GM23338 (cell line): Measurements from ENCODE around the gene ATAD5. TPM values are rescaled to one million over a fixed set of nuclear protein-coding genes. Genes with fewer than 3 reads are reported as not detected.
"Not testable (repeated sequence)": the region's sequence is repeated elsewhere in the genome, so short reads cannot be mapped to it uniquely, and the experiment has no call there.

Experiments
- ATAC-seq: fragments of 200-7000 bp; cut with Tn5 transposase; 3 replicates; pipeline ENCODE4 v1.9.1; 2020
- DNase-seq: peaks from one replicate; pipeline ENCODE4 v3.0.0-alpha.2; 2015; ENCODE audit warnings: low spot score
- H2AFZ ChIP-seq: fragments of 200-600 bp; sonication (generic); 2 replicates; pipeline ENCODE4 v1.8.0; 2016; ENCODE audit warnings: antibody characterized with exemption, mild to moderate bottlenecking, moderate library complexity
- H3F3A ChIP-seq: fragments of 200-600 bp; sonication (generic); replicated peaks from 2 replicates; pipeline ENCODE4 v1.8.0; 2017; ENCODE audit warnings: antibody characterized with exemption, mixed run types, low read depth
- H3K27ac ChIP-seq: fragments of 200-600 bp; sonication (generic); 2 replicates; pipeline ENCODE4 v1.6.1; 2016; ENCODE audit warnings: low read depth
- H3K27me3 ChIP-seq: fragments of 200-600 bp; sonication (generic); 2 replicates; pipeline ENCODE4 v1.8.0; 2016; ENCODE audit warnings: mild to moderate bottlenecking, mixed run types, moderate library complexity; ENCODE audit not compliant: insufficient read depth
- H3K36me3 ChIP-seq: fragments of 200-600 bp; sonication (generic); 2 replicates; pipeline ENCODE4 v1.8.0; 2016; ENCODE audit warnings: mild to moderate bottlenecking; ENCODE audit not compliant: insufficient read depth
- H3K4me1 ChIP-seq: fragments of 200-600 bp; sonication (generic); 2 replicates; pipeline ENCODE4 v1.8.0; 2016; ENCODE audit warnings: mild to moderate bottlenecking, moderate library complexity; ENCODE audit not compliant: insufficient read depth
- H3K4me2 ChIP-seq: fragments of 200-600 bp; sonication (generic); 2 replicates; pipeline ENCODE4 v1.7.1; 2017; ENCODE audit warnings: mixed run types
- H3K4me3 ChIP-seq: fragments of 200-600 bp; sonication (generic); 2 replicates; pipeline ENCODE4 v1.6.1; 2016; ENCODE audit warnings: mixed run types
- H3K79me2 ChIP-seq: fragments of 200-600 bp; sonication (generic); replicated peaks from 2 replicates; pipeline ENCODE4 v1.8.0; 2017; ENCODE audit warnings: mild to moderate bottlenecking; ENCODE audit not compliant: insufficient read depth
- H3K9me2 ChIP-seq: fragments of 200-600 bp; sonication (generic); 2 replicates; pipeline ENCODE4 v1.8.0; 2017; ENCODE audit not compliant: insufficient read depth
- H4K20me1 ChIP-seq: fragments of 200-600 bp; sonication (generic); replicated peaks from 2 replicates; pipeline ENCODE4 v1.8.0; 2017; ENCODE audit warnings: mild to moderate bottlenecking; ENCODE audit not compliant: insufficient read depth
- H3K27ac Mint-ChIP-seq: 2 replicates; pipeline ENCODE4 v1.8.0; 2020; ENCODE audit warnings: inconsistent platforms, mild to moderate bottlenecking, moderate library complexity, mixed read lengths
- H3K27me3 Mint-ChIP-seq: 3 replicates; pipeline ENCODE4 v1.8.0; 2022; ENCODE audit warnings: low read depth, mild to moderate bottlenecking, moderate library complexity, mixed read lengths, inconsistent platforms; ENCODE audit not compliant: insufficient read depth, poor library complexity
- H3K36me3 Mint-ChIP-seq: 3 replicates; pipeline ENCODE4 v1.8.0; 2021; ENCODE audit warnings: low read depth, mild to moderate bottlenecking, inconsistent platforms, moderate library complexity, mixed read lengths
- H3K4me1 Mint-ChIP-seq: 3 replicates; pipeline ENCODE4 v1.8.0; 2020; ENCODE audit warnings: mild to moderate bottlenecking, inconsistent platforms, mixed read lengths
- H3K4me3 Mint-ChIP-seq: 3 replicates; pipeline ENCODE4 v1.8.0; 2021; ENCODE audit warnings: moderate library complexity, mild to moderate bottlenecking, inconsistent platforms, mixed read lengths
- H3K9me3 Mint-ChIP-seq: 3 replicates; pipeline ENCODE4 v1.8.0; 2020; ENCODE audit warnings: moderate library complexity, mild to moderate bottlenecking, inconsistent platforms, mixed read lengths
- CREB1 ChIP-seq: fragments of 250-450 bp; sonication (Bioruptor Pico); IDR thresholded peaks from 2 replicates; pipeline ENCODE4 v1.5.0; 2020; ENCODE audit warnings: low read depth, mild to moderate bottlenecking, moderate library complexity
- EZH2 ChIP-seq: fragments of 200-600 bp; sonication (generic); IDR thresholded peaks from one replicate; pipeline ENCODE4 v1.8.0; 2017; ENCODE audit warnings: antibody characterized with exemption, mild to moderate bottlenecking, low read depth; ENCODE audit not compliant: unreplicated experiment
- JUNB ChIP-seq: IDR thresholded peaks from one replicate; pipeline ENCODE4 v1.6.1; 2016; ENCODE audit warnings: antibody characterized with exemption; ENCODE audit not compliant: unreplicated experiment
- NANOG ChIP-seq: IDR thresholded peaks from 2 replicates; pipeline ENCODE4 v1.6.1; 2016; ENCODE audit warnings: antibody characterized with exemption, borderline replicate concordance
- POLR2AphosphoS5 ChIP-seq: IDR thresholded peaks from 2 replicates; pipeline ENCODE4 v1.6.1; 2016; ENCODE audit warnings: antibody characterized with exemption, low read depth
- REST ChIP-seq: IDR thresholded peaks from one replicate; pipeline ENCODE4 v1.6.1; 2018; ENCODE audit warnings: antibody characterized with exemption; ENCODE audit not compliant: unreplicated experiment
- STAT1 ChIP-seq: IDR thresholded peaks from one replicate; pipeline ENCODE4 v1.6.1; 2016; ENCODE audit warnings: antibody characterized with exemption; ENCODE audit not compliant: unreplicated experiment
- ZNF114 ChIP-seq: fragments of 250-450 bp; sonication (Bioruptor Pico); IDR thresholded peaks from 2 replicates; pipeline ENCODE4 v1.5.0; 2020; ENCODE audit warnings: mild to moderate bottlenecking, moderate library complexity
- polyA plus RNA-seq: library from polyadenylated mRNA; unstranded; fragments of >200 nt; fragmentation: Nextera tagmentation; extraction: Ambion mirVana; gene quantifications from 2 replicates; pipeline ENCODE4 v1.2.1, GENCODE V29; 2016
- total RNA-seq: library from RNA; depleted of rRNA; stranded (reverse); fragments of >200 nt; shearing (Covaris generic); gene quantifications from 2 replicates; pipeline ENCODE4 v1.2.3, GENCODE V29; 2014
- TF ChIP-seq, protein P1 (sequence below), 2 experiments: fragments of 200-600 bp in 1 of 2; sonication (generic) in 1 of 2; conservative IDR thresholded peaks; 2 replicates each; pipeline versions ENCODE4 v1.5.1 to v1.6.1; 2016 to 2017; ENCODE audit warnings: antibody characterized with exemption in 2 of 2, low read depth in 2 of 2, mild to moderate bottlenecking in 2 of 2, moderate library complexity in 1 of 2

Gene ATAD5
- total and polyA plus RNA-seq, 2 experiments from 2014 or later: 24.2 to 30.9 TPM

DNA sequence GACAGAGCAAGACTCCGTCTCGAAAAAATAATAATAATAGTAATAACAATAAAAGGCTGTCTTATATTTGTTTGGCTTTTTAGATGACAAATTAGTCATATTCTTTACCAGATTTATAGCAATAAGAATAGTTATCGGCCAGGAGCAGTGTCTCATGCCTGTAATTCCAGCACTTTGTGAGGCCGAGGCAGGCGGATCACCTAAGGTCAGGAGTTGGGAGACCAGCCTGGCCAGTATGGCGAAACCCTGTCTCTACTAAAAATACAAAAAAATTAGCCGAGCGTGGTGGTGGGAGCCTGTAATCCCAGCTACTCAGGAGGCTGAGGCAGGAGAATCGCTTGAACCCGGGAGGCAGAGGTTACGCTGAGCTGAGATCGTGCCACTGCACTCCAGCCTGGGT, 17.5 kb upstream of the ATAD5 start:
- not testable (repeated sequence) for H3K27ac ChIP-seq, H3K4me3 ChIP-seq, H3K27me3 Mint-ChIP-seq, H3K27ac Mint-ChIP-seq, H3K4me1 ChIP-seq, H2AFZ ChIP-seq, H3K27me3 ChIP-seq, H3K4me1 Mint-ChIP-seq, H3K9me2 ChIP-seq, H3F3A ChIP-seq, H3K4me2 ChIP-seq, H3K36me3 ChIP-seq, H3K9me3 Mint-ChIP-seq, DNase-seq, ATAC-seq, H3K4me3 Mint-ChIP-seq
- Histone ChIP-seq H3K79me2 (peaks cover 100% of the 10 kb centered on the region), H4K20me1 (peaks cover 31% of the 10 kb centered on the region)
- peaks cover 16% of the 10 kb centered on the region; the same call in 2 of the 3 replicates for H3K36me3 Mint-ChIP-seq

DNA sequence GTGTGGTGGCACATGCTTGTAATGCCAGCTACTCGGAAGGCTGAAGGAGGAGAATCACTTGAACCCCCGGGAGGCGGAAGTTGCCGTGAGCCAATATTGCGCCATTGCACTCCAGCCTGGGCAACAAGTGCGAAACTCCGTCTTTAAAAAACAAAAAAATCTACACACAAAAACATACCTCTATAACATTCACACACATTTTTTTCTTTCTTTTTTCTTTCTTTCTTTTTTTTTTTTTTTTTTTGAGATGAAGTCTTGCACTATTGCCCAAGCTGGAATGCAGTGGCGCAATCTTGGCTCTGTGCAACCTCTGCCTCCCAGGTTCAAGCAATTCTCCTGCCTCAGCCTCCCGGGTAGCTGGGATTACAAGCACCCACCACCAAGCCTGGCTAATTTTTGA, 16.9 kb upstream of the ATAD5 start:
- not testable (repeated sequence) for ATAC-seq, H3K4me3 Mint-ChIP-seq, H3K4me1 Mint-ChIP-seq, H3K27me3 ChIP-seq, H3K9me2 ChIP-seq, DNase-seq, H3K27ac Mint-ChIP-seq, H3K9me3 Mint-ChIP-seq, H3F3A ChIP-seq, H3K4me1 ChIP-seq, H3K27ac ChIP-seq, H3K27me3 Mint-ChIP-seq, H3K4me2 ChIP-seq, H2AFZ ChIP-seq, H3K36me3 ChIP-seq, H3K4me3 ChIP-seq
- peaks cover 14% of the 10 kb centered on the region; the same call in 2 of the 3 replicates for H3K36me3 Mint-ChIP-seq
- Histone ChIP-seq H4K20me1 (peaks cover 32% of the 10 kb centered on the region), H3K79me2 (peaks cover 100% of the 10 kb centered on the region)

DNA sequence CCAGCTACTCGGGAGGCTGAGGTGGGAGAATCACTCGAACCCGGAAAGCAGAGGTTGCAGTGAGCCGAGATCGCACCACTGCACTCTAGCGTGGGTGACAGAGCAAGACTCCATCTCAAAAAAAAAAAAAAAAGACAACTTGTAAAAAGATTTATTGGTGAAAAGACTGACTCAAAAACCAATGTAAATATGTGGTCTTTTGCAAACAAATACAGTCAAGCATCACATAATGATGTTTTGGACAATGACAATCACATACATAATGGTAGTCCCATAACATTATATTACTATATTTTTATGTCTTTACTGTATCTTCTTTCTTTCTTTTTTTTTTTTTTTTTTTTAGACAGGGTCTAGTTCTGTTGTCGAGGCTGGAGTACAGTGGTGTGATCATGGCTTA, 15.6 kb upstream of the ATAD5 start:
- Histone ChIP-seq H3K4me2 (no peak overlapping the region), H3F3A (no peaks in the 10 kb centered on the region), H3K27ac (no peak overlapping the region), H3K79me2 (peaks cover 100% of the 10 kb centered on the region), H3K27me3 (no peaks in the 10 kb centered on the region), H3K4me3 (no peak overlapping the region), H3K4me1 (peaks cover under 1% of the 10 kb centered on the region; the same call in 1 of the 2 replicates), H3K9me2 (no peaks in the 10 kb centered on the region), H2AFZ (no peak overlapping the region), H4K20me1 (peaks cover 27% of the 10 kb centered on the region), H3K36me3 (no peaks in the 10 kb centered on the region; the same call in 1 of the 2 replicates)
- H3K36me3 Mint-ChIP-seq: peaks cover 14% of the 10 kb centered on the region; the same call in 2 of the 3 replicates
- H3K4me1 Mint-ChIP-seq: peaks cover 6% of the 10 kb centered on the region; the same call in 2 of the 3 replicates
- no peak overlapping the region for H3K27ac Mint-ChIP-seq
- DNase-seq (no peak), ATAC-seq (no peak)
- H3K27me3 Mint-ChIP-seq: no peaks in the 10 kb centered on the region
- H3K4me3 Mint-ChIP-seq: no peak overlapping the region
- H3K9me3 Mint-ChIP-seq: no peaks in the 10 kb centered on the region
- TF ChIP-seq CREB1 (CRISPR knock-in tag) (no peak), EZH2 (no peak), ZNF114 (CRISPR knock-in tag) (no peak), POLR2AphosphoS5 (no peak), NANOG (no peak), REST (no peak), STAT1 (no peak), JUNB (no peak)
- TF ChIP-seq, protein P1, sequence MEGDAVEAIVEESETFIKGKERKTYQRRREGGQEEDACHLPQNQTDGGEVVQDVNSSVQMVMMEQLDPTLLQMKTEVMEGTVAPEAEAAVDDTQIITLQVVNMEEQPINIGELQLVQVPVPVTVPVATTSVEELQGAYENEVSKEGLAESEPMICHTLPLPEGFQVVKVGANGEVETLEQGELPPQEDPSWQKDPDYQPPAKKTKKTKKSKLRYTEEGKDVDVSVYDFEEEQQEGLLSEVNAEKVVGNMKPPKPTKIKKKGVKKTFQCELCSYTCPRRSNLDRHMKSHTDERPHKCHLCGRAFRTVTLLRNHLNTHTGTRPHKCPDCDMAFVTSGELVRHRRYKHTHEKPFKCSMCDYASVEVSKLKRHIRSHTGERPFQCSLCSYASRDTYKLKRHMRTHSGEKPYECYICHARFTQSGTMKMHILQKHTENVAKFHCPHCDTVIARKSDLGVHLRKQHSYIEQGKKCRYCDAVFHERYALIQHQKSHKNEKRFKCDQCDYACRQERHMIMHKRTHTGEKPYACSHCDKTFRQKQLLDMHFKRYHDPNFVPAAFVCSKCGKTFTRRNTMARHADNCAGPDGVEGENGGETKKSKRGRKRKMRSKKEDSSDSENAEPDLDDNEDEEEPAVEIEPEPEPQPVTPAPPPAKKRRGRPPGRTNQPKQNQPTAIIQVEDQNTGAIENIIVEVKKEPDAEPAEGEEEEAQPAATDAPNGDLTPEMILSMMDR (conservative IDR thresholded peaks at IDR 0.05; ENCODE audit: low read depth in 2 of 2): no peak
